Measurements from ENCODE around the gene WDFY2.

Gene WDFY2

DNA sequence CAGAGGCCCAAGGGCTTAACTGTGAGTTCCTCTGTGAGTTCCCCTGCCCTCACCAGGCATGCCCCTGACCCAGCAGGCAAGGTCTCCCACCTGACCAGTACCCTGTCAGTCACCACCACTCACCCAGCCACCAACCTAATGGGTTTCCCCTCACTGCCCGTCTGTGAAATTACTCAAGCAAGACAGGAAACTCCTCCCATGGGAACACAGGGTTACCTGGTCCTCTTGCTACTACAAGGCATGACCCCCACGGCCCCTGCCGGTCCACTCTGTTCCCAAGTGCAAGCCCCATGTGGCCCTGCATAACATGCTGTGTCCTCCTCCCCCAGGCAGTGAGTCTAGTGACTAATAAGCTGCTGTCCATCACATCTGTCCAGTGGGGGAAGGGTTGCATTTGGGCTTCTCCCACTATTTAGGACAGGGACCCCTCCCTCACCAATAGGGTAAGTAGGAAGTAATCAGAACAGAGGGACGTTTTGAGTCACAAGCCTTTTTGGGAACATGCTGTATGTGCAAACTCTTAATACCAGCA, 227.7 kb downstream of the WDFY2 start:
- Histone ChIP-seq H3K27ac (ENCODE audit: low read length) (no peak overlapping the region), H3K4me3 (ENCODE audit: low read length) (no peak overlapping the region), H3K27me3 (ENCODE audit: control insufficient read depth, insufficient read depth, low read length) (no peaks in the 10 kb centered on the region), H3K4me1 (ENCODE audit: control insufficient read depth, low read depth, low read length) (no peaks in the 10 kb centered on the region), H3K36me3 (ENCODE audit: control insufficient read depth, low read depth, low read length) (no peaks in the 10 kb centered on the region), H3K9ac (ENCODE audit: low read length) (no peak overlapping the region), H3K9me3 (ENCODE audit: control insufficient read depth, low read depth, low read length) (no peaks in the 10 kb centered on the region)

DNA sequence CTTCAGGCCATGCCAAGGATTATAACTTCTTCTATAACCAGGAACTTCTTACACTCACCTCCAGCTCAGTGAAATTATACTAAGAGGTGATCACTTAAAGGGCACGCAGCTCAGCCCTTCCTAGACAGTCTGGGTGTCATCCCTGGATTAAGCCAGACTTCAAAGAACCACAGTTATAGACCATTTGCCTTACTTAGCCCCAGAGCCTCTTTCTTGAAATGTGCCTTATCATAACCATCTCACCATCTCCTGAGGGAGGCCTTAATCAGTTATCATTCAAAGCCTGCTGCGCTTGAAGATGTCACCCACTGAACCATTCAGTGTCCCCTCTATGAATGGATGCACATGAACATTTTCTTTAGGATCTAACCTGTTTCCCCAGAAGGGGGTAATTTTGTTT, 229.8 kb downstream of the WDFY2 start:
- H3K4me1 ChIP-seq (ENCODE audit: control insufficient read depth, low read depth, low read length) = peaks cover 9% of the 10 kb centered on the region
- H3K9ac ChIP-seq (ENCODE audit: low read length) = no peak overlapping the region
- H3K27ac ChIP-seq (ENCODE audit: low read length) = no peak overlapping the region
- no peak overlapping the region for H3K4me3 ChIP-seq (ENCODE audit: low read length)
- H3K9me3 ChIP-seq (ENCODE audit: control insufficient read depth, low read depth, low read length) = no peaks in the 10 kb centered on the region
- no peaks in the 10 kb centered on the region for H3K36me3 ChIP-seq (ENCODE audit: control insufficient read depth, low read depth, low read length)
- H3K27me3 ChIP-seq (ENCODE audit: control insufficient read depth, insufficient read depth, low read length) = no peaks in the 10 kb centered on the region

DNA sequence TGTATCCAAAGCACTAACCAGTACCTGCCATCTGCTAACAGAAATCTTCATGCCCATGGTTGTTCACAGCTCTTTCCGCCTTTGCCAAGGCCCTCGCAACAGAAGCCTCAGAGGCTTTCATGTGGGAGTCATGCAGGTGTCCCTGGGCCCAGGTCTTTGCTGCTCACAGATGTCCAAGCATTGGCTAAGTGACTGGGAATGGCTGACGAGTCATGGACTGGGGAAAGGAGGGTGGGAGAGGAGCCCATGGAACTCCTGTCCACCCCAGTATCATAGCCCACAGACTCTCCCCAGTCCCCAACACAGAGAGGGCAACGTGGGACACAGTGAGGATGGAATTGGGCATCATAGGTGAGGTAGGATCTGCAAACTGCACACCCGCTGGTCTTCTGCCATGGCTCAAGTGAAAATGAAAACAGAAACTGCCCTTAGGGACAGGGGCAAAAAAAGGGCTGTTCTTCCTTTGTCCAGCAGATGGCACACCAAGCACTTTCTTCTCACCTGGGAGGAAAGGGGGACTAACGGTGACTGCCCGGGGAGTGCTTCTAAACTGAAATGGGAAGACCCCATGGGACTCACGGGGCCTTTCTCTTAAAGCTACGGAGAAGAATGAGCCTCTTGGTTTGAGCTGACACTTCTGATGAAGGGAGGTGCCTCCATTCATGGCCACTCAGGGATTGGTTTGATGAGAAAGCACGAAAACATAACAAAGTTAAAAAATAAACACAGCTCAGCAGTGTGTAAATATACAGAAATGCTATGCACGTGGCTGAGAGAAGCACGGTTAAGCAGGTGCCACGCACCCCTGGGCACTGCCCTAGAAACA, 230.8 kb downstream of the WDFY2 start:
- no peak overlapping the region for H3K9ac ChIP-seq (ENCODE audit: low read length)
- no peaks in the 10 kb centered on the region for H3K36me3 ChIP-seq (ENCODE audit: control insufficient read depth, low read depth, low read length)
- no peak overlapping the region for H3K27ac ChIP-seq (ENCODE audit: low read length)
- H3K27me3 ChIP-seq (ENCODE audit: control insufficient read depth, insufficient read depth, low read length) = no peaks in the 10 kb centered on the region
- H3K4me3 ChIP-seq (ENCODE audit: low read length) = no peak overlapping the region
- H3K4me1 ChIP-seq (ENCODE audit: control insufficient read depth, low read depth, low read length) = peaks cover 9% of the 10 kb centered on the region
- no peaks in the 10 kb centered on the region for H3K9me3 ChIP-seq (ENCODE audit: control insufficient read depth, low read depth, low read length)

DNA sequence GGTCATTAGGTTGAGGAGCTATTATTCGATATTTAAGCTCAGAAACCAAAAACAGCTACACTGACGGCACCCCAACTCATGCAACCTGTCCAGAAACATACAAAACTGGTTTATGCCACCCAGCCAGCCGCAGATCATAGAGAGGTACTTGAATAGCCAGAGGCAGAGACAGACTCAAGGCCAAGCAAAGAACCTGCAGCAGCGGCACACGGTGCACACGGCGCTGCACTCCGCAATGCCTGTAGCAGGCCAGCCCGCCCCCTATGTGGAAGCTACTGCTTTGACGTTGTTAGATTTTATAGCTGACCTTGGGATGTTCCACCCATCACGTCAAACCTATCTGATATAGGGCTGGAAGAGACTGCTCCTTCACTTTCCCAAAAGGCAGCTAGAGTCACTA, 231.6 kb downstream of the WDFY2 start:
- no peaks in the 10 kb centered on the region for H3K27me3 ChIP-seq (ENCODE audit: control insufficient read depth, insufficient read depth, low read length)
- no peak overlapping the region for H3K9ac ChIP-seq (ENCODE audit: low read length)
- no peak overlapping the region for H3K4me3 ChIP-seq (ENCODE audit: low read length)
- no peaks in the 10 kb centered on the region for H3K36me3 ChIP-seq (ENCODE audit: control insufficient read depth, low read depth, low read length)
- peaks cover 9% of the 10 kb centered on the region for H3K4me1 ChIP-seq (ENCODE audit: control insufficient read depth, low read depth, low read length)
- H3K9me3 ChIP-seq (ENCODE audit: control insufficient read depth, low read depth, low read length) = no peaks in the 10 kb centered on the region
- no peak overlapping the region for H3K27ac ChIP-seq (ENCODE audit: low read length)

DNA sequence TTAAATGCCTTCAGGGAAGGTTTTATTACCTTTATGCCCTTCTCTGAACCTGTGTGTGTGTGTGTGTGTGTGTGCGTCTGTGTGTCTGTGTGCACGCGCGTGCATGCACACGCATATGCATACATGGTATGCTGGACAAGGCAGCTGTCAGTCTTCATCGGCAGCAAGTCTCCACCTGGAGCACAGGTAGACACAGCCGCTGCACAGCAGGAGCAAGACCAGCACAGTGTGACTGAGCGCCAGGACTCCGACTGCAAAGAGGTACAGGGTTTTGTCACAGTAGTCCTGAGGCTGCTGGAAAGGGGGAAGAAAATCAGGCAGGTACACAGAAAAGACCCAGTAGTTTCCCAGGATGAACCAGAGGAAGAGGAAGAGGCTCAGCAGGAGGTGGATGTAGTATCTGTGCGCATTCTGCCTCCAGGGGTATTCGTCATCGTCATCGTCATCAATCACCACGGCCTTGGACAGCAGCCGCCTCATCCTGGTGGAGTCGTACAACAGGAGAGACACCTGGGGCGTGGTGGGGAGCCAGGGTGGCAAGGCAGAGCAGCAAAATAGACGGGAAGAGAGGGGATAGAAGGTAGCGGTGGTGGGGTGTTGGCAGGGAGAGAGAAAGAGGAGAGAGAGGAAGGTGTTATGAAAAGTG, 232.5 kb downstream of the WDFY2 start:
- peaks cover 9% of the 10 kb centered on the region for H3K4me1 ChIP-seq (ENCODE audit: control insufficient read depth, low read depth, low read length)
- H3K9me3 ChIP-seq (ENCODE audit: control insufficient read depth, low read depth, low read length) = no peaks in the 10 kb centered on the region
- H3K4me3 ChIP-seq (ENCODE audit: low read length) = no peak overlapping the region
- H3K9ac ChIP-seq (ENCODE audit: low read length) = no peak overlapping the region
- H3K27ac ChIP-seq (ENCODE audit: low read length) = no peak overlapping the region
- no peaks in the 10 kb centered on the region for H3K27me3 ChIP-seq (ENCODE audit: control insufficient read depth, insufficient read depth, low read length)
- no peaks in the 10 kb centered on the region for H3K36me3 ChIP-seq (ENCODE audit: control insufficient read depth, low read depth, low read length)

All from iPS-18a (cell line).